Uterus (tissue), 4 donors: Measurements from ENCODE around the gene CRABP2. TPM values are rescaled to one million over a fixed set of nuclear protein-coding genes. Genes with fewer than 3 reads are reported as not detected.

ENCODE experiments used
- DNase-seq, 2 donors: peaks; one replicate each; pipeline ENCODE4 v3.0.0-alpha.2; 2019 to 2020
- H3K27ac ChIP-seq, 2 donors: fragments of 200-600 bp; sonication (generic); 1 replicate in 1 of 2; 2 replicates in 1 of 2; pipeline ENCODE4 v1.5.1; 2016 to 2018
- H3K27me3 ChIP-seq, 2 donors: fragments of 200-600 bp; sonication (generic); one replicate each; pipeline ENCODE4 v1.5.1; 2018 to 2019; ENCODE audit warnings: control low read depth in 1 of 2
- H3K36me3 ChIP-seq, 2 donors: fragments of 200-600 bp; sonication (generic); one replicate each; pipeline ENCODE4 v1.5.1; 2019; ENCODE audit warnings: control low read depth in 1 of 2
- H3K4me1 ChIP-seq, 2 donors: fragments of 200-600 bp; sonication (generic); one replicate each; pipeline ENCODE4 v1.5.1; 2018 to 2019; ENCODE audit warnings: control low read depth in 1 of 2
- H3K4me3 ChIP-seq, 2 donors: fragments of 200-600 bp; sonication (generic); 1 replicate in 1 of 2; 2 replicates in 1 of 2; pipeline ENCODE4 v1.5.1; 2018 to 2019; ENCODE audit warnings: mild to moderate bottlenecking in 1 of 2
- H3K9me3 ChIP-seq, 2 donors: fragments of 200-600 bp; sonication (generic); one replicate each; pipeline ENCODE4 v1.5.1; 2019; ENCODE audit warnings: control low read depth in 1 of 2
- CTCF ChIP-seq, 4 experiments: fragments of 200-600 bp in 2 of 4; fragments of 450-650 bp in 2 of 4; sonication (generic) in 2 of 4; IDR thresholded peaks; one replicate each; pipeline ENCODE4 v1.5.1; 2016 to 2019; ENCODE audit warnings: antibody characterized with exemption in 4 of 4, mild to moderate bottlenecking in 2 of 4, moderate library complexity in 1 of 4
- POLR2A ChIP-seq, 2 donors: fragments of 450-650 bp; IDR thresholded peaks; one replicate each; pipeline ENCODE4 v1.6.1; 2016; ENCODE audit warnings: antibody characterized with exemption in 2 of 2, mild to moderate bottlenecking in 1 of 2, moderate library complexity in 1 of 2
- intact Hi-C: fragments of 100-400 bp; cut with DNase I; formaldehyde crosslinking; loops from one replicate; pipeline ENCODE4 v1.15.1; 2023; ENCODE audit warnings: low total_unique reads
- total RNA-seq, 4 donors: library from RNA; depleted of rRNA in 3 of 4; stranded (reverse); fragments of >200 nt in 3 of 4; gene quantifications; one replicate each; pipeline versions ENCODE4 v1.1.0 to v1.2.4, GENCODE V29; 2014 to 2023
- donor health status: DM: yes; HTN: yes; CAD: no.

The CRABP2 gene
- total RNA-seq, 4 donors from 2014 or later, result 11.0 to 71.5 (median 14.3) TPM; not detected in 1

- TF ChIP-seq POLR2A (IDR thresholded peaks at IDR 0.05) (no peak), CTCF (IDR thresholded peaks at IDR 0.05) (no peak)
- no peaks in the 10 kb centered on the region for H3K27me3 ChIP-seq
- DNase-seq, result no peak
- H3K36me3 ChIP-seq, result no peaks in the 10 kb centered on the region
- no peaks in the 10 kb centered on the region for H3K9me3 ChIP-seq
- H3K4me3 ChIP-seq, result no peak overlapping the region
- no peaks in the 10 kb centered on the region for H3K4me1 ChIP-seq
- intact Hi-C loops, result loop anchor here (10.0 kb wide), 1 partner anchor 192 kb away; no protein-coding TSS in a partner anchor
- peak overlapping the region in 1 of 2 donors; percentile 21 for H3K27ac ChIP-seq
Observed at GRCh38 chr1:156692925-156693847, 12.2 kb downstream of the CRABP2 start.

- DNase-seq, result no peak
- no peaks in the 10 kb centered on the region for H3K4me1 ChIP-seq
- H3K27me3 ChIP-seq, result no peaks in the 10 kb centered on the region
- H3K36me3 ChIP-seq, result no peaks in the 10 kb centered on the region
- no peak overlapping the region for H3K4me3 ChIP-seq
- TF ChIP-seq CTCF (IDR thresholded peaks at IDR 0.05) (no peak), POLR2A (IDR thresholded peaks at IDR 0.05) (no peak)
- no peaks in the 10 kb centered on the region for H3K9me3 ChIP-seq
- no peak overlapping the region for H3K27ac ChIP-seq
- intact Hi-C loops, result loop anchor here (10.0 kb wide), 1 partner anchor 192 kb away; no protein-coding TSS in a partner anchor
Observed at GRCh38 chr1:156692441-156692924, 12.9 kb downstream of the CRABP2 start.

- Histone ChIP-seq H3K36me3 (no peaks in the 10 kb centered on the region), H3K27me3 (no peaks in the 10 kb centered on the region), H3K9me3 (no peaks in the 10 kb centered on the region), H3K4me1 (no peaks in the 10 kb centered on the region), H3K27ac (peak overlapping the region in 1 of 2 donors; percentile 38), H3K4me3 (no peak overlapping the region)
- intact Hi-C loops, result loop anchor here (2.0 to 10.0 kb wide), 2 partner anchors 33 to 193 kb away; no protein-coding TSS in a partner anchor
- TF ChIP-seq CTCF (IDR thresholded peaks at IDR 0.05) (no peak), POLR2A (IDR thresholded peaks at IDR 0.05) (no peak)
- no peak for DNase-seq
Observed at GRCh38 chr1:156691665-156692440, 13.5 kb downstream of the CRABP2 start.

- Histone ChIP-seq H3K27me3 (no peaks in the 10 kb centered on the region), H3K4me3 (no peak overlapping the region), H3K36me3 (no peaks in the 10 kb centered on the region), H3K27ac (peak overlapping the region in 1 of 2 donors; percentile 1), H3K4me1 (no peaks in the 10 kb centered on the region), H3K9me3 (no peaks in the 10 kb centered on the region)
- DNase-seq, result no peak
- no peak for TF ChIP-seq CTCF (IDR thresholded peaks at IDR 0.05)
- no peak for TF ChIP-seq POLR2A (IDR thresholded peaks at IDR 0.05)
- intact Hi-C loops, result loop anchor here (2.0 to 10.0 kb wide), 2 partner anchors 34 to 194 kb away; no protein-coding TSS in a partner anchor
Observed at GRCh38 chr1:156691191-156691590, 14.2 kb downstream of the CRABP2 start.
